Neuronal stem cell (in vitro differentiated cells): ENCODE measurements around the gene THEMIS.

Experiments
- DNase-seq: peaks from one replicate; pipeline ENCODE4 v3.0.0-alpha.2; 2013; ENCODE audit warnings: low spot score
- H2AFZ ChIP-seq: one replicate; pipeline ENCODE4 v1.6.1; 2013; ENCODE audit warnings: mild to moderate bottlenecking, low read length, inconsistent platforms
- H2AK5ac ChIP-seq: 2 replicates; pipeline ENCODE4 v1.6.1; 2013; ENCODE audit warnings: low read depth, mild to moderate bottlenecking, inconsistent platforms, low read length, moderate library complexity, mixed read lengths
- H2BK120ac ChIP-seq: 2 replicates; pipeline ENCODE4 v1.6.1; 2013; ENCODE audit warnings: low read depth, mild to moderate bottlenecking, inconsistent platforms, low read length, moderate library complexity, mixed read lengths
- H2BK12ac ChIP-seq: one replicate; pipeline ENCODE4 v1.6.1; 2013; ENCODE audit warnings: low read length, inconsistent platforms
- H2BK15ac ChIP-seq: 2 replicates; pipeline ENCODE4 v1.6.1; 2013; ENCODE audit warnings: mild to moderate bottlenecking, low read length, inconsistent platforms, mixed read lengths
- H2BK5ac ChIP-seq: one replicate; pipeline ENCODE4 v1.6.1; 2013; ENCODE audit warnings: inconsistent platforms, mild to moderate bottlenecking, low read length, moderate library complexity
- H3K14ac ChIP-seq: one replicate; pipeline ENCODE4 v1.6.1; 2013; ENCODE audit warnings: low read length, inconsistent platforms
- H3K18ac ChIP-seq: 2 replicates; pipeline ENCODE4 v1.6.1; 2013; ENCODE audit warnings: low read length, inconsistent platforms
- H3K23ac ChIP-seq: 2 replicates; pipeline ENCODE4 v1.6.1; 2013; ENCODE audit warnings: low read depth, mild to moderate bottlenecking, mixed read lengths, low read length, inconsistent platforms; ENCODE audit not compliant: poor library complexity
- H3K27ac ChIP-seq: replicated peaks from 3 replicates; pipeline ENCODE4 v1.5.1; 2013; ENCODE audit warnings: low read length, inconsistent platforms
- H3K27me3 ChIP-seq, 3 experiments: 2 replicates each; pipeline ENCODE4 v1.6.1; 2013; ENCODE audit warnings: low read length in 3 of 3, mild to moderate bottlenecking in 2 of 3, inconsistent platforms in 1 of 3, low read depth in 1 of 3, mixed read lengths in 1 of 3, moderate library complexity in 1 of 3; ENCODE audit not compliant: control insufficient read depth in 3 of 3, insufficient read depth in 3 of 3
- H3K36me3 ChIP-seq, 2 donors: replicated peaks in 1 of 2; 2 replicates each; pipeline ENCODE4 v1.6.1; 2013; ENCODE audit warnings: low read length in 2 of 2; ENCODE audit not compliant: control insufficient read depth in 2 of 2, insufficient read depth in 2 of 2
- H3K4ac ChIP-seq: 2 replicates; pipeline ENCODE4 v1.6.1; 2013; ENCODE audit warnings: inconsistent platforms, mild to moderate bottlenecking, low read length, moderate library complexity
- H3K4me1 ChIP-seq, 2 donors: 1 replicate in 1 of 2; 2 replicates in 1 of 2; pipeline ENCODE4 v1.6.1; 2013; ENCODE audit warnings: low read length in 2 of 2, low read depth in 1 of 2; ENCODE audit not compliant: control insufficient read depth in 2 of 2, insufficient read depth in 1 of 2
- H3K4me2 ChIP-seq: one replicate; pipeline ENCODE4 v1.6.1; 2013; ENCODE audit warnings: mild to moderate bottlenecking, low read length, inconsistent platforms; ENCODE audit not compliant: insufficient read depth, poor library complexity, severe bottlenecking
- H3K4me3 ChIP-seq, 2 donors: 2 replicates each; pipeline ENCODE4 v1.5.1; 2013; ENCODE audit warnings: low read length in 2 of 2, mild to moderate bottlenecking in 2 of 2, inconsistent platforms in 1 of 2, moderate library complexity in 1 of 2
- H3K79me1 ChIP-seq: one replicate; pipeline ENCODE4 v1.6.1; 2013; ENCODE audit warnings: low read depth, mild to moderate bottlenecking, inconsistent platforms, low read length, moderate library complexity
- H3K9ac ChIP-seq: one replicate; pipeline ENCODE4 v1.6.1; 2013; ENCODE audit warnings: mild to moderate bottlenecking, low read depth, low read length, inconsistent platforms; ENCODE audit not compliant: poor library complexity
- H3K9me3 ChIP-seq, 2 donors: replicated peaks in 1 of 2; 2 replicates each; pipeline versions ENCODE3 to v1.6.1; 2013; ENCODE audit warnings: low read length in 2 of 2, mild to moderate bottlenecking in 2 of 2, inconsistent platforms in 1 of 2, low read depth in 1 of 2, mixed read lengths in 1 of 2, moderate library complexity in 1 of 2; ENCODE audit not compliant: control insufficient read depth in 2 of 2, insufficient read depth in 1 of 2
- H4K8ac ChIP-seq: one replicate; pipeline ENCODE4 v1.6.1; 2013; ENCODE audit warnings: low read depth, mild to moderate bottlenecking, inconsistent platforms, low read length, moderate library complexity
- H4K91ac ChIP-seq: one replicate; pipeline ENCODE4 v1.6.1; 2013; ENCODE audit warnings: low read length, low read depth, mild to moderate bottlenecking, inconsistent platforms; ENCODE audit not compliant: poor library complexity
- WGBS, 2 donors: extraction: QIAGEN DNeasy Blood & Tissue Kit; methylation state at CpG; one replicate each; pipeline ENCODE4 v1.1.7; 2013; ENCODE audit warnings: missing lambda C conversion rate in 2 of 2, mixed read lengths in 1 of 2; ENCODE audit not compliant: insufficient read length in 2 of 2, insufficient replicate concordance in 1 of 2; ENCODE audit errors: extremely low coverage in 2 of 2; 5-methylcytosine and 5-hydroxymethylcytosine counted together

The THEMIS gene

DNA sequence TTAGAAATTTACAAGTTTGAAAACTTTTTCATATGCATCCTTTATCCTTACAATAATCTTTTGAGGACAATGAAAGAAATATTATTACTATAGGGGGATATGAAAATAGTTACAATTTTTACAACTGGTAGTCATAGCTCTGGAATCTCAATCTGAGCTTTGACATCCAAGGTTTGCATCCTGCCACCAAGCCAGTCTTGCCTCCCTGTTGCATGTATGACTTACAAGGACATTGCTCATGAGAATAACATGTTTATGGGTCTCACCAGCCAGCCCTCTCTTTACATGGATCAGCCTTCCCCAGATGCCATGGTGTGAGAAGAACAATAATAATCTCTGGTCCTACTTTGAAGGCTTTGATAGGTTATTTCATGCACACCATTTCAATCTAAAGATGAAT is 67.5 kb downstream of the THEMIS start:
- Histone ChIP-seq H2AFZ (no peak overlapping the region), H2BK5ac (no peak overlapping the region), H2BK15ac (no peak overlapping the region), H3K14ac (no peak overlapping the region), H3K4me2 (no peak overlapping the region), H3K9me3 (no peaks in the 10 kb centered on the region), H4K8ac (no peak overlapping the region), H3K4me3 (no peak overlapping the region), H2BK12ac (no peak overlapping the region), H2AK5ac (no peak overlapping the region), H2BK120ac (no peak overlapping the region), H3K27ac (no peak overlapping the region), H3K4ac (no peak overlapping the region), H3K27me3 (no peaks in the 10 kb centered on the region), H4K91ac (no peak overlapping the region), H3K4me1 (no peaks in the 10 kb centered on the region), H3K23ac (no peak overlapping the region), H3K36me3 (no peaks in the 10 kb centered on the region), H3K9ac (no peak overlapping the region), H3K18ac (no peak overlapping the region), H3K79me1 (no peaks in the 10 kb centered on the region)
- no peak for DNase-seq

DNA sequence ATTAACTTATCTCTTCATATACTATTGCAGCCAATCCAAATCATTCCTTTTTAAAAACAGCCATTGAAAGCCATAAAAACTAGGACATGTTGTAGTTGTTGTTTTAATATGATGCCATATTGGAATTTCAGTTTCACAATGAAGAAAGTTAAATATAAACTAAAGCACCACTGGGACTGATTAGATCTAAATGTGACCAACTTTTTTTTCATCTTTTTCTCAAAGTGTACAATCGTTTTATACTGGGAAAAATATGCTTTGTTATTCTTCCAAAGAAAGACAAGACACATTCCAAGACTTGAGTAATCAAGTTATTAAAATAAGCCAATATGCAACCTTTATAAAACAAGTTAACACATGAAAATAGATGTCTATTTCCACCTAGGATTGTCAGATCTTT is 68.5 kb downstream of the THEMIS start:
- Histone ChIP-seq H3K27me3 (no peaks in the 10 kb centered on the region), H3K23ac (no peak overlapping the region), H3K4me1 (no peaks in the 10 kb centered on the region), H4K8ac (no peak overlapping the region), H4K91ac (no peak overlapping the region), H3K9me3 (no peaks in the 10 kb centered on the region), H3K27ac (no peak overlapping the region), H2BK12ac (no peak overlapping the region), H3K4ac (no peak overlapping the region), H3K18ac (no peak overlapping the region), H2AFZ (no peak overlapping the region), H3K36me3 (no peaks in the 10 kb centered on the region), H2BK120ac (no peak overlapping the region), H2BK5ac (no peak overlapping the region), H2AK5ac (no peak overlapping the region), H3K9ac (no peak overlapping the region), H3K14ac (no peak overlapping the region), H3K4me3 (no peak overlapping the region), H3K4me2 (no peak overlapping the region), H3K79me1 (no peaks in the 10 kb centered on the region), H2BK15ac (no peak overlapping the region)
- no peak for DNase-seq
- WGBS, 2 donors: no CpG with 5 or more reads among the region's 1 CpG

DNA sequence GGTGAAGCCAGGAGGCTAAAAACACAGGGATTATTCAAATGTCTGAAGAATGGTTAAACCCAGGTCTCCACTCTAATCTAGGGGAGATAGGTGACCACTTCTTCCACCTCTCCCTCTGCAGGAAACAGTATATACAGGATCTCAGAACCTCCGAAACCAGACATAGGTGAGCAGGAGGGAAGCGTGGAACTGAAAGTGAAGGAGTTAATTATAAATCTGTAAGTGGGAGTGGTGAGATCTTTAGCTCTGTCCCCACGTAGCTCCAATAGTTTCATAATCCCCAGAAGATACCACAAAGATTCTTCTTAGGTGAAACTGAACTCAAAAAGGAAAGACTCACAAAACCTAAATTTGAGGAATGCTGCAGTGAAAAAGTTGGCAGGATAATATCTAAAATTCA is 76.8 kb downstream of the THEMIS start:
- no peaks in the 10 kb centered on the region for H3K9me3 ChIP-seq
- H2BK5ac ChIP-seq: no peak overlapping the region
- H3K14ac ChIP-seq: no peak overlapping the region
- no peaks in the 10 kb centered on the region for H3K27me3 ChIP-seq
- no peaks in the 10 kb centered on the region for H3K4me1 ChIP-seq
- H2BK12ac ChIP-seq: no peak overlapping the region
- no peak overlapping the region for H2BK120ac ChIP-seq
- H4K8ac ChIP-seq: no peak overlapping the region
- H3K36me3 ChIP-seq: no peaks in the 10 kb centered on the region
- H3K4me3 ChIP-seq: no peak overlapping the region
- no peak overlapping the region for H3K18ac ChIP-seq
- no peak overlapping the region for H3K4ac ChIP-seq
- no CpG with 5 or more reads among the region's 3 CpGs for WGBS, 2 donors
- no peak for DNase-seq
- no peak overlapping the region for H3K23ac ChIP-seq
- no peak overlapping the region for H2AFZ ChIP-seq
- H3K4me2 ChIP-seq: no peak overlapping the region
- no peak overlapping the region for H2BK15ac ChIP-seq
- no peak overlapping the region for H2AK5ac ChIP-seq
- H3K27ac ChIP-seq: no peak overlapping the region
- no peak overlapping the region for H4K91ac ChIP-seq
- H3K9ac ChIP-seq: no peak overlapping the region
- no peaks in the 10 kb centered on the region for H3K79me1 ChIP-seq

GRCh38 chr6:127821431-127821830 is 79.4 kb downstream of the THEMIS start:
- Histone ChIP-seq H2AK5ac (no peak overlapping the region), H4K8ac (no peak overlapping the region), H3K18ac (no peak overlapping the region), H2BK12ac (no peak overlapping the region), H3K4ac (no peak overlapping the region), H3K4me2 (no peak overlapping the region), H2BK120ac (no peak overlapping the region), H3K9ac (no peak overlapping the region), H4K91ac (no peak overlapping the region), H2AFZ (no peak overlapping the region), H2BK15ac (no peak overlapping the region), H2BK5ac (no peak overlapping the region), H3K36me3 (no peaks in the 10 kb centered on the region), H3K9me3 (no peaks in the 10 kb centered on the region), H3K4me1 (peaks cover 0 to 2% of the 10 kb centered on the region in 2 donors), H3K27ac (no peak overlapping the region), H3K79me1 (no peaks in the 10 kb centered on the region), H3K4me3 (no peak overlapping the region), H3K14ac (no peak overlapping the region), H3K27me3 (no peaks in the 10 kb centered on the region), H3K23ac (no peak overlapping the region)
- DNase-seq: no peak
